Cortex of kidney (tissue), 1 donor: Measurements from ENCODE around the gene CHKB.
"Not testable (repeated sequence)": the region's sequence is repeated elsewhere in the genome, so short reads cannot be mapped to it uniquely, and the experiment has no call there.

ENCODE experiments used
- DNase-seq: peaks from one replicate; lab custom pipeline; 2025; lab: John Stamatoyannopoulos, UW

CHKB gene

GRCh38 chr22:50612528-50613221, 30.0 kb upstream of the CHKB start:
- no peak for DNase-seq

- DNase-seq, result no peak
Observed at GRCh38 chr22:50612168-50612527, 29.5 kb upstream of the CHKB start.

- no peak for DNase-seq
Observed at GRCh38 chr22:50611341-50612060, 28.9 kb upstream of the CHKB start.

GRCh38 chr22:50610581-50610980, 27.9 kb upstream of the CHKB start:
- no peak for DNase-seq

GRCh38 chr22:50610041-50610451, 27.4 kb upstream of the CHKB start:
- DNase-seq, result no peak

GRCh38 chr22:50609599-50609998, 26.9 kb upstream of the CHKB start:
- DNase-seq, result no peak

- DNase-seq, result no peak
Observed at GRCh38 chr22:50608996-50609395, 26.3 kb upstream of the CHKB start.

GRCh38 chr22:50608058-50608840, 25.6 kb upstream of the CHKB start:
- DNase-seq, result not testable (repeated sequence)

GRCh38 chr22:50607659-50608020, 25.0 kb upstream of the CHKB start:
- no peak for DNase-seq

- DNase-seq, result no peak
Observed at GRCh38 chr22:50606946-50607658, 24.5 kb upstream of the CHKB start.

GRCh38 chr22:50606165-50606945, 23.7 kb upstream of the CHKB start:
- DNase-seq, result no peak

- DNase-seq, result no peak
Observed at GRCh38 chr22:50605613-50606074, 23.0 kb upstream of the CHKB start.

- DNase-seq, result no peak
Observed at GRCh38 chr22:50605002-50605612, 22.5 kb upstream of the CHKB start.

- no peak for DNase-seq
Observed at GRCh38 chr22:50604256-50605001, 21.8 kb upstream of the CHKB start.

GRCh38 chr22:50603511-50604255, 21.0 kb upstream of the CHKB start:
- DNase-seq, result no peak

- DNase-seq, result no peak
Observed at GRCh38 chr22:50602338-50602700, 19.7 kb upstream of the CHKB start.

- DNase-seq, result no peak
Observed at GRCh38 chr22:50601669-50602337, 19.2 kb upstream of the CHKB start.

GRCh38 chr22:50600967-50601668, 18.5 kb upstream of the CHKB start:
- DNase-seq, result no peak
